Activated CD8-positive, alpha-beta memory T cell treated with anti-CD3 and anti-CD28 coated beads, Interleukin-2, amount 10 ng/mL, durations not matched to agents 7 days and 5 days (primary cell): Measurements from ENCODE around the gene FARP1. TPM values are rescaled to one million over a fixed set of nuclear protein-coding genes. Genes with fewer than 3 reads are reported as not detected.

Experiments
- ATAC-seq: fragments of 150-1000 bp; cut with Tn5 transposase; one replicate; pipeline ENCODE4 v1.10.0; 2021; ENCODE audit warnings: moderate library complexity
- CTCF ChIA-PET: fragments of 350-600 bp; sonication (Branson Sonifier 250); formaldehyde crosslinking; loops from one replicate; lab custom pipeline; 2021; ENCODE audit warnings: antibody characterized with exemption; lab: Charles Lee
- DNase-seq: peaks from one replicate; pipeline ENCODE4 v3.0.0-alpha.2; 2020
- H3K27ac Mint-ChIP-seq: one replicate; pipeline ENCODE4 v1.8.0; 2021; ENCODE audit warnings: mild to moderate bottlenecking, mixed read lengths
- H3K27me3 Mint-ChIP-seq: one replicate; pipeline ENCODE4 v1.8.0; 2021; ENCODE audit warnings: mixed read lengths
- H3K36me3 Mint-ChIP-seq: one replicate; pipeline ENCODE4 v1.8.0; 2021; ENCODE audit warnings: mild to moderate bottlenecking, mixed read lengths
- H3K4me1 Mint-ChIP-seq: one replicate; pipeline ENCODE4 v1.8.0; 2021; ENCODE audit warnings: mixed read lengths
- H3K4me3 Mint-ChIP-seq: one replicate; pipeline ENCODE4 v1.8.0; 2021; ENCODE audit warnings: mild to moderate bottlenecking, moderate library complexity, mixed read lengths
- H3K9me3 Mint-ChIP-seq: one replicate; pipeline ENCODE4 v1.8.0; 2022; ENCODE audit warnings: low read depth, mixed read lengths
- total RNA-seq, 2 experiments: library from RNA; stranded (reverse); gene quantifications; one replicate each; pipeline ENCODE4 v1.2.3, GENCODE V29; 2021

The FARP1 gene
- total RNA-seq, 2 experiments from 2014 or later = 0.44 to 0.87 TPM

DNA sequence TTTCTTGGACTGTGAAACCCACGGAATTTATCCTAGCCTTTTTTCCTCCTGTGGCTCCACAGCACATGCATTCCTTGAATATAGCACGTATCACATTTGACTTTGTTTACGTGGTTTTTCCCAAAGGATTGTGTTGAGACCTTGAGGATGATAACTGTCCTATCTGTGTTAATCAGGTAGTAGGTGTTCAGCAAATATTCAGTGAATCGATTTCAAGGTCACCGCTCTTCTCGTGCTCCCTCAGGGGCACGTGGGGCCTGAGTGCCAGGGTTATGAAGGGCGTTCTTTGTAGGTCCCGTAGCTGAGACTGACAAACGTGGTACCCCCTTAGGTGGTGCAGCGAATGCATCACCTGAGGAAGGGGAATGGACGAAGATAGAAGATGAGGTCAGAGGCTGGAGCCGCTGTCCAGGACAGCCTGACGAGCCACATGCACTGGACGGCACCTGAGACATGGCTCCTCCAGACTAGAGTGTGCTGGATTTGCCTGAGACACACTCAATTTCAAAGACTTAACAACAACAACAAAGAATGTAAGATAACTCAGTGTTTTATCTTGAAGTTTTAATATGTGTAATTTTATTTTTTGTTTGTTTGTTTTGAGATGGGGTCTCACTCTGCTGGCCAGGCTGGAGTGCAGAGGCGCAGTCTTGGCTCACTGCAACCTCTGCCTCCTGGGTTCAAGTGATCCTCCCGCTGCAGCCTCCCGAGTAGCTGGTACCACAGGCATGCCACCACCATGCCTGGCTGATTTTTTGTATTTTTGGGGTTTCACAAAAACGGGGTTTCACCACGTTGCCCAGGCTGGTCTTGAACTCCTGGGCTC, 165.4 kb downstream of the FARP1 start:
- peaks cover 2% of the 10 kb centered on the region for H3K27me3 Mint-ChIP-seq
- no peaks in the 10 kb centered on the region for H3K9me3 Mint-ChIP-seq
- H3K27ac Mint-ChIP-seq = no peak overlapping the region
- H3K36me3 Mint-ChIP-seq = no peaks in the 10 kb centered on the region
- CTCF ChIA-PET = no interaction called here
- ATAC-seq (no peak), DNase-seq (no peak)
- H3K4me1 Mint-ChIP-seq = no peaks in the 10 kb centered on the region
- H3K4me3 Mint-ChIP-seq = no peak overlapping the region

DNA sequence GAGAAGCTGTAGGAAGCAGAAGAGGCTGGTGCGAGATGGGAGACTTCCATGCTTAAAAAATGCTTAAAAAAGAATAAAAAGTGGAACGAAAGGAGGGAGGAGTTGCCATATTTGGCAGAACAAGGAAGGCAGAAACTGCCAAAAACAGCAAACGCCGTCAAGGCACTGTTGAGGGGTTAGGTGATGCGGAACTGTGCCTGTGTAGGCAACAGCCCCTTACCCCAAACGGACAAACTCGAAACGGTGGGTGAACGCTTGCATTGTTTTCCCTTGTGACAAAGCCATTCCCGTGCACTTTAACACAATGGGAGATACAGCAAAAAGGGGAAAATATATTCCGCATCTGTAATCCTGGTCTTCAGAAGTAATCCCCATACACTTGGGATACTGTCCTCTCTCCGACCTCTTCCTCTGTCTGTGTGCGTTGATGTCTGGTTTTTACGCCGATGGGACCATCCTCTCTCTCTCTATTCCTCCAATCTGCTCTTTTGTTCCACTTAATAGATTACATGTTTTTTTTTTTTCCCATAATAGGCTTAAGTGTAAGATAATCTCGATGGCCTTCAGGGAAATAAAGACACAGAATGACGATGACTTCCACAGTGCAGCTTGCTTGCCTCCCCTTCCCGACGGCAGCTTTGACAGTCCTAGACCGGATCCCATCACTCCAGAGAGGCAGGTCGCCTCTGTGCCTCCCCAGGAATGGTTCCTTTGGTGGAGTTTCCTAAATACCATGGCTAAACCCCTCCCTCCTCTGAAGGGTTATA, 166.9 kb downstream of the FARP1 start:
- Mint-ChIP-seq H3K9me3 (no peaks in the 10 kb centered on the region), H3K36me3 (no peaks in the 10 kb centered on the region), H3K4me3 (no peak overlapping the region), H3K27ac (no peak overlapping the region), H3K4me1 (no peaks in the 10 kb centered on the region), H3K27me3 (peaks cover 1% of the 10 kb centered on the region)
- CTCF ChIA-PET = no interaction called here
- DNase-seq (no peak), ATAC-seq (no peak)

- no peak overlapping the region for H3K27ac Mint-ChIP-seq
- CTCF ChIA-PET = no interaction called here
Measured at GRCh38 chr13:98310485-98311199, 167.7 kb downstream of the FARP1 start.

DNA sequence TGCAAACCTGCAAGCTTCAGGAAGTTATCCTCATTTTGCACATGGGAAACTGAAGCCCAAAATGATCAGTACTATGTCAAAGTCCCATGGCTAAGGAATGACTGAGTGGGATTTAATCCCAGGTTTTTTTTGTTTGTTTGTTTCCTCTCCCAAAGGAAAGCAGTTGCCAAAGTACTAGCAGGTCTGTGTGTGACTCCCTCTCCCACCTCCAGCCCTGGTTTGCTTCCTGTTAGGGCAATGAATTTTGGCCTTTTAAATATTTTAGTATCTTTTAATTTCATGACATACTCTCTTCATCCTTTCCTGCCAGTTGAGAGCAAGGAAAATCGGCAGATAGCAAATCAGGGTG, 168.3 kb downstream of the FARP1 start:
- CTCF ChIA-PET = no interaction called here

More at GRCh38 chr13:98310485-98311199, 167.7 kb downstream of the FARP1 start:
- Mint-ChIP-seq H3K36me3 (no peaks in the 10 kb centered on the region), H3K4me1 (no peaks in the 10 kb centered on the region), H3K9me3 (no peaks in the 10 kb centered on the region), H3K4me3 (no peak overlapping the region), H3K27me3 (peaks cover 3% of the 10 kb centered on the region)
- no peak for DNase-seq
- no peak for ATAC-seq

GRCh38 chr13:98312606-98313005, 169.7 kb downstream of the FARP1 start:
- no peaks in the 10 kb centered on the region for H3K9me3 Mint-ChIP-seq
- no peak overlapping the region for H3K4me3 Mint-ChIP-seq
- H3K27me3 Mint-ChIP-seq = peaks cover 3% of the 10 kb centered on the region
- ATAC-seq = no peak
- DNase-seq = no peak
- no peaks in the 10 kb centered on the region for H3K4me1 Mint-ChIP-seq
- no peak overlapping the region for H3K27ac Mint-ChIP-seq
- CTCF ChIA-PET = no interaction called here
- no peaks in the 10 kb centered on the region for H3K36me3 Mint-ChIP-seq

More for the DNA sequence above, 168.3 kb downstream of the FARP1 start:
- no peak overlapping the region for H3K27ac Mint-ChIP-seq
- no peaks in the 10 kb centered on the region for H3K9me3 Mint-ChIP-seq
- H3K4me3 Mint-ChIP-seq = no peak overlapping the region
- no peak for DNase-seq
- H3K4me1 Mint-ChIP-seq = no peaks in the 10 kb centered on the region
- H3K27me3 Mint-ChIP-seq = peaks cover 3% of the 10 kb centered on the region
- H3K36me3 Mint-ChIP-seq = no peaks in the 10 kb centered on the region
- no peak for ATAC-seq

DNA sequence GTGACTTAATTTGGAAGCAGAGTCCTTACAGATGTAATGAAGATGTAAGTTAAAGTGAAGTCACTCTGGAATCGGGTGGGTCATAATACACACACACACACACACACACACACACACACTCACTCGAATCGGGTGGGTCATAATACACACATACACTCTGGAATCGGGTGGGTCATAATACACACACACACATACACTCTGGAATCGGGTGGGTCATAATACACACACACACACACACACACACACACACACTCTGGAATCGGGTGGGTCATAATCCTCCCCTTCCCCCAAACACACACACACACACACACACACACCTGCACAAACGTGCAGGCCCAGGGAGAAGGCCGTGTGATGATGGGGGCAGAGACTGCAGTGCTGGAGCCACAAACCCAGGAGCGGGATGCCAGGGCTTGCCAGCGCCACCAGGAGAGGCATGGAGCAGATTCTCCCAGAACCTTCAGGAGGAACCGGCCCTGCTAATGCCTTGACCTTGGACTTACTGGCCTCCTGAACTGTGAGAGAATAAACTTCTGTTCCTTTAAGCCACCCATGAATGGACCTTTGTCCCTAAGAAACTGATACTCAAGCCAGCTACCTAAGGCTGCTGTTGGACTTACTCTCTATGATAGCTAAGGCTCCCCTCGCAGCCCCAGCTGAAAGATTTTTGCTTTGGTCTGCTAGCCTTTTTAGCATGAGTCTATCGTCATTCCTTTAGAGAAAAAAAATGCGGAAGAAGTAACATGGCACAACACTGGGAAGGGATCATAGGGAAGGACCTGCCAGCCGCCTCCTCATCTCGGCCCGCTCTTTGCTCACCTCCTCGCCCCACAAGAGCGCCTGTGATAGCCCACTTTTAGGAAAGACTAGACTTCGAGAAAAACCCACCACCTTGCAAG, 170.4 kb downstream of the FARP1 start:
- Mint-ChIP-seq H3K9me3 (no peaks in the 10 kb centered on the region), H3K4me1 (no peaks in the 10 kb centered on the region), H3K4me3 (no peak overlapping the region), H3K27me3 (peaks cover 5% of the 10 kb centered on the region), H3K27ac (no peak overlapping the region), H3K36me3 (no peaks in the 10 kb centered on the region)
- DNase-seq = no peak
- ATAC-seq = no peak
- CTCF ChIA-PET = no interaction called here

- ATAC-seq (no peak), DNase-seq (no peak)
- no peaks in the 10 kb centered on the region for H3K4me1 Mint-ChIP-seq
- H3K27ac Mint-ChIP-seq = no peak overlapping the region
- CTCF ChIA-PET = interaction anchor here (0.7 kb wide), 1 partner anchor 98 kb away, joined by 4 read pairs; no protein-coding TSS in a partner anchor
- H3K36me3 Mint-ChIP-seq = no peaks in the 10 kb centered on the region
- H3K9me3 Mint-ChIP-seq = no peaks in the 10 kb centered on the region
- H3K27me3 Mint-ChIP-seq = peaks cover 6% of the 10 kb centered on the region
- no peak overlapping the region for H3K4me3 Mint-ChIP-seq
Measured at GRCh38 chr13:98313922-98314292, 171.0 kb downstream of the FARP1 start.

DNA sequence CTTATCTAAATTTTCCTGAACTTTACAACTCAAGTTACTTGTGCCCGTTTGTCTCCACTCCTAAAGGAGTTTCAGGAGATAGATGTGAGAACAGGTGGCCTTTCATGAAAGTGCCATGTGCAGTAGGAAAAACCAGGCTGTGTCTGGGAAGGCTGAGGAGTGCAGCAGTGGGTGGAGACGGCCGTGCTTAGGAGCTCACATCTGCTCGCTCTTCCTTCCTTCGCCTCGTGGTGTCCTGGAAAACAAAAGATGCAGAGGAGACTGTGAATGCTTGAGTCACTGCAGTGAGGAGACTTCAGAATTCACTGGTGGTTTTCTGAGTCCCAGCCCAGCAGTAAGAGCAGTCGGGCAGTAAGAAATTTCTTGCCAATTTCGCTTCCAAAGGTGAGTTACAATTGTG, 172.6 kb downstream of the FARP1 start:
- DNase-seq (no peak), ATAC-seq (no peak)
- Mint-ChIP-seq H3K27me3 (peaks cover 6% of the 10 kb centered on the region), H3K27ac (no peak overlapping the region), H3K36me3 (no peaks in the 10 kb centered on the region), H3K9me3 (no peaks in the 10 kb centered on the region), H3K4me3 (no peak overlapping the region), H3K4me1 (no peaks in the 10 kb centered on the region)
- CTCF ChIA-PET = no interaction called here

GRCh38 chr13:98315902-98316301, 173.0 kb downstream of the FARP1 start:
- Mint-ChIP-seq H3K36me3 (no peaks in the 10 kb centered on the region), H3K4me1 (no peaks in the 10 kb centered on the region), H3K9me3 (no peaks in the 10 kb centered on the region), H3K27ac (no peak overlapping the region), H3K4me3 (no peak overlapping the region), H3K27me3 (peaks cover 6% of the 10 kb centered on the region)
- CTCF ChIA-PET = no interaction called here
- DNase-seq = no peak
- no peak for ATAC-seq

DNA sequence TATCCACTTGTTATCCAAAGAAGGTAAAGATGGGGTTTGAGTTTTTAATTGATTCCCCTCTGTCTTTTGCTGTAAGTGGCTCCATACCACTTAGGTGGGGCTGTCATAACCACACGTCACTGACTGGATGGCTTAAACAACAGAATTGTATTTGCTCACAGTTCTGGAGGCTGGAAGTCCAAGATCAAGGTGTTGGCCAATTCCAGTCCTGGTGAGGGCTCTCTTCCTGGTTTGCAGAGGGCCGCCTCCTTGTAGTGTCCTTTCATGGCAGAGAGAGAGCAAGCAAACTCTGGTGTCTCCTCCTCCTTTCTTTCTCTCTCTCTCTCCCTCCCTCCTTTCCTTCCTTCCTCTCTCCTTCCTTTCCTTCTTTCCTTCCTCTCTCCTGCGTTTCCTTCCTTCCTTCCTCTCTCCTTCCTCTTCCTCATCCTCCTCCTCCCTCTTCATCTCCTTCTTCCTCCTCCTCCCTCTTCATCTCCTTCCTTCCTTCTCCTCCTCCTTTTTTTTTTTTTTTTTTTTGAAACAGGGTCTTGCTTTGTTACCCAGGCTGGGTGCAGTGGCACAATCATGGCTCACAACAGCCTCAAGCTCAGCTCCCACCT, 174.8 kb downstream of the FARP1 start:
- no peak for DNase-seq
- ATAC-seq = no peak
- CTCF ChIA-PET = no interaction called here
- Mint-ChIP-seq H3K4me3 (no peak overlapping the region), H3K27ac (no peak overlapping the region), H3K9me3 (no peaks in the 10 kb centered on the region), H3K27me3 (peaks cover 6% of the 10 kb centered on the region), H3K36me3 (no peaks in the 10 kb centered on the region), H3K4me1 (no peaks in the 10 kb centered on the region)

GRCh38 chr13:98318263-98318878, 175.5 kb downstream of the FARP1 start:
- no peaks in the 10 kb centered on the region for H3K4me1 Mint-ChIP-seq
- CTCF ChIA-PET = no interaction called here
- H3K36me3 Mint-ChIP-seq = no peaks in the 10 kb centered on the region
- no peak overlapping the region for H3K4me3 Mint-ChIP-seq
- peaks cover 6% of the 10 kb centered on the region for H3K27me3 Mint-ChIP-seq
- H3K27ac Mint-ChIP-seq = no peak overlapping the region
- no peaks in the 10 kb centered on the region for H3K9me3 Mint-ChIP-seq
- ATAC-seq (no peak), DNase-seq (no peak)

- CTCF ChIA-PET = no interaction called here
- DNase-seq = no peak
- peaks cover 17% of the 10 kb centered on the region for H3K27me3 Mint-ChIP-seq
- H3K4me1 Mint-ChIP-seq = no peaks in the 10 kb centered on the region
- no peak for ATAC-seq
- H3K9me3 Mint-ChIP-seq = no peaks in the 10 kb centered on the region
- no peak overlapping the region for H3K4me3 Mint-ChIP-seq
- no peaks in the 10 kb centered on the region for H3K36me3 Mint-ChIP-seq
- H3K27ac Mint-ChIP-seq = no peak overlapping the region
Measured at GRCh38 chr13:98320561-98321105, 177.7 kb downstream of the FARP1 start.
